NCI-H1694 (cell line): Measurements from ENCODE around the gene ELAVL4.

ENCODE experiments used
- DNase-seq: peaks from one replicate; lab custom pipeline; 2025; lab: John Stamatoyannopoulos, UW

ELAVL4 gene

DNA sequence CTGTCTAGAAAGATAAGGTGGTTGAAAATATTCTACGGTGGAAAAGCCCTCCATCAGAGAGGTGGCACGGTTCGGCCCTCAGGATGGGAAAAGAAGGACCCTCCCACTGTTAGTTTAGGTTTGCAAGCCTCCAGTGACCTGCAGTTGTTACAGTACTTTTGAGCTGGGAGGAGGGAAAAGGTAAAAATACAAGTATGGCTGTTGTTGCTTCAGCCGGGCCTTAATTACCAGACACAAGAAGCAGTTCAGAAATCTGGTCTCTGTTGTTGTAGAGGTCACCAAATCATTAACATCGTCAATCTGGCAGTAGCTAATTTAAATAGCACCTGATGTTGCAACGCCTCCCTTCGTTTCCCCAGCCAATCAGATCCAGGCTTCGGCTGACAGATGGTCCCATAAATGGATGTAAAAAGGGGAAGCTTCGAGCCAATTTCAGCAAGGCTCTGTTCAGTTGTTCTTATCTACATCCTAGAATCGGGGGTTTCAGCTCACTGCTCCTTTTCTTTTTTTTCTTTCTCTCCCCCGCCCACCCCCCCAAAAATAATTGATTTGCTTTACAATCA is at the start of gene ELAVL4:
Gene ELAVL4 (plus strand): TSS at position 424 of the 563 bp plus-strand sequence. CDS start 270 bp downstream, outside the sequence.
- DNase-seq, result peak; percentile 97

DNA sequence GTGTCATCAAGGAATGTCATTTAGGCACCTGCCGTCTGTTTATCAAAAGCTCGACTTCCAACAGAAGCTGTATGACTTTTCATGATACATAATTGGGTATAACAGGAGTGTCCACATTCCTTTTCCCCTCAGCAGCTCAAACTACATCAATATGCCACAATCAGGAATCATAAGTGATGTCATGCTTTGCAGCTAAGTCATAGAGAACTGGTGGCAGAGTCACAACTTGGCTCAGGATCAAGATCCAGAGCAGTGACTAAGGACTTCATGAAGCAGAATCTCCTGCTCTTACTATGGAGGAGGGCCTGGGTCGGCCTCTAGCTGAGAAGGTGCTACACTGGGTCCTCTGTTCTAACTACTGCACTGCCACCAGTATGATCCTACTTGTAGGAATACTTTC is 48.4 kb upstream of the ELAVL4 start:
- no peak for DNase-seq

DNA sequence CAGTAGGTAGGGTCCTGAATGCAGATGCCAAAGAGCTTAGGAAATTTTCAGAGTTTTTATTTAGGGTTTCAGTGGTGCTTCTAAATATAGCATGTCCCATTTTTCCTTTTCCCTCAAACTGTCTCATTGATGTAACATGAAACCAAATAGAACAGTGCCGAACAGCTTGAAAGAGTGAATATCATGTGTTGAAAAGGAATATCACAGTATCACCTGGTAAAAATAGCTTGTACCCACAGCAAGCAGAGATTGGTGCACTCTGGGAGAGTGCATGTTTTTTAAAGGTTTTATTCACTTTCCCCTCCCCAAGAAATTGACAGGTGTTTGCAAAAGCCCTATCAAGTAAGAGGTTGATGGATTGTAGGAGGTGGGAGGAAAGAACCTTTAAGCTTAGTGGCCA is 41.9 kb upstream of the ELAVL4 start:
- DNase-seq, result no peak

DNA sequence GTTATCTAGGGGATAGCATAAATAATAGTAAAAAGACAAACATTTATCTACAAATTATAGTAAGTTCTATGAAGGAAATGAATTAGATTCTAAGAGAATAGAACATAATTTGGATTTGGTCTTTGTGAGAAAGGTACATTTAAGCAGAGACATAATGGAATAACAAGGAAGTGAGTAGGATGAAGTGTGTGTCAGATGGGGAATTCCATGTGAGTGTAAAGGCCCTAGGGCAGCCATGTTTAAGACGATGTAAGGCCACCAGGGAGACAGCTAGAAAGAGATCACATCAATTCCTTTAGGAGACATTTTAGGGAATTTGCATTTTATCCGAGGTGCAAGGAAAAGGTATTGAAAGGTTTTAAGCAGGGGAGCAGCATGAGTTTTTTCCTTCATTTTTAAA is 33.8 kb upstream of the ELAVL4 start:
- DNase-seq, result no peak

DNA sequence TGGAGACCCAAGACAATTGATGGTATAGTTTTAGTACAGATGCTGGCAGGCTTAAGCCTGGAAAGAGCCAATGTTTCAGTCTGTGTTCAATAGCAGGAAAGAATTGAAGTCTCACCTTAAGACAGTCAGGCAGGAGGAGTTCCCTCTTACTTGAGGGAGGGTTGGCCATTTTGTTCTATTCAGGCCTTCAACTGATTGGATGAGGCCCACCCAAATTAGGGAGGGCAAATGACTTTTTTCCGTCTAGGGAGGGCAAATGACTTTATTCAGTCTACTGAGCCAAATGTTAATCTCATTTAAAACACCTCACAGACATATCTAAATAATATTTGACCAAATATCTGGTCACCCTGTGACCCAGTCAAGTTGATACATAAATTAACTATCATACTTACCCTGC is 31.4 kb upstream of the ELAVL4 start:
- DNase-seq, result no peak

DNA sequence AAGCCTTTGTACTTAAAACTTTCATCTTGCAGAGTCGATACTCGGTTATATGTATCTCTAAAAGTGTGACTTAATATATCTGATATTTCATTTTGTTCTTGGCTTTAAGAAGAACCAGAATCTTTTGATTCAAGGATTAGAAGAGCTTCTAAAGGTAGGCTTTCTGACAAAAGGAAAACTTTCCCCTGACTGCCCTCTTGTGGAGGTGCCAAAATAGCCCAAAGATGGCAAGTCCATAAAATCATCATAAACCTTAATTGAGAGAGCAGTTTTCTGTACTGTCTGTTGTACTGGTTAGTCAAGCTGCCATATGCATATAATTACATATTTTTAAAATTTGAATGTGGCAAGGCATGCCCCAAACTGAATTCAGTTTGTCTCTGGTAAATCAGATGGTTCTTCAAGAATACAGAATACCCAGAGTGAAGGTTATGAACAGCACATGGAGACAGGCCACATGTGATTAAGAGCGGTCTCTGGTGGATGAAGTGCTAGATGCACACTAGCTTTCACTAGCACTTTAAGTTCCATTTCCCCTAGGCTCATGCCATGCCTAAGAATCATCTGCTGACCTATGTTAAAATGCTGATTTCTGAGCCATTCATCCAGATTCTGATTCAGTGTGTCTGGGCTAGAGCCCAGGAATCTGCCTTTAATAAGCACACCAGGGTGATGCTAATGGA is 27.7 kb upstream of the ELAVL4 start:
- peak; percentile 74 for DNase-seq

DNA sequence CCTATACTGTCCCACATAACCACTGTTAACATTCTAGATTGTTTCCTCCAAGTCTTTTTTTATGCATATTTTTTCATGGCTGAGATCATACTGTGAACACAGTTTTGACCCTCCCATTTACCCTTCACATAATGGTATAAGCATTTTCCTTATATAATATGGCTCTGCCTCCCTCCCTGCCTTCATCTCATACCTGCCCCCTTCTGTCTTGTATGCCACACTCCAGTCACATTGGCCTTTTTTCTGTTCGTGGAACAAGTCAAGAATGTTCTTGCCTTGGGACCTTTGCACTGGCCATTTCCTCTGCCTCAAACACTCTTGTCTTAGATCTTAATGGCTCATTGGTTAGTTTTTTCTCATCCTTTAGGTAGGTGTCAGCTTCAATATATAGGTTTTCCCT is 24.3 kb upstream of the ELAVL4 start:
- no peak for DNase-seq

DNA sequence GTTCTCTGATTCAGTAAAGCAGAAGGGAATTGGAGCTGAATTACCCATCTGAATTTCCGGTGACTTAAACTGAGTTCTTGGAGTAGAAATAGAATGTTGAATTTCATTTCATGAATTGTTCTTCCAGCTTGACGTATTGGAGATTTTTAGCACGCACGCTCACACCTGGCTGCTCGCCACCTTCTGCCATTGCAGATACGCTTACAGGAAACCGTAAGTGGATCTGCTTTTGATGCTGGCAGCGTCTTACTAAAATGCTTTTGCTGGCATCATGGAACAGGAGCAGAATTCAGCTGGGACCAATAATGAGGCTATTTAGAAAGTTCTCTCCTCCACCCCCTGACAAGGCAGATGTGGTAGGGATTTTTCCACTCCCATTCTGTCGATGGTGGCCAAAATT is 17.7 kb upstream of the ELAVL4 start:
- DNase-seq, result no peak

DNA sequence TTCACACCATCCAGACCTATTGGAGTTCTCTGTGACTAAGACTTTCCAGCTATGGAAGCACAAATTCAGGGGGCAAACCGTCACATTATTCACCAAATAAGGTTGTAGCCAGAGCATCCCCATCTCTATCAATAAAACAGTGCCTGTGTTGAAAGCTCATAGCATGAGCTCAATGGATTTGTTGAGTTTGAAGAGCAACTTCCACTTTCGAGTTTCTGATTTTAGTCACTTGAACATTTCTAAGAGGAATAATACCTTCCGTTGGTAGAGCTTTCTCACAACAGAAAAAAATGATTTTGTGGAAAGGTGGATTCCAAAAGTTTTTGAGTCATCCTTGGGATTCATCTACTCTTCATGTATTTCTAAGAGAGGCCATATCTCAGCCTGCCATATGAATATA is 13.0 kb upstream of the ELAVL4 start:
- no peak for DNase-seq

DNA sequence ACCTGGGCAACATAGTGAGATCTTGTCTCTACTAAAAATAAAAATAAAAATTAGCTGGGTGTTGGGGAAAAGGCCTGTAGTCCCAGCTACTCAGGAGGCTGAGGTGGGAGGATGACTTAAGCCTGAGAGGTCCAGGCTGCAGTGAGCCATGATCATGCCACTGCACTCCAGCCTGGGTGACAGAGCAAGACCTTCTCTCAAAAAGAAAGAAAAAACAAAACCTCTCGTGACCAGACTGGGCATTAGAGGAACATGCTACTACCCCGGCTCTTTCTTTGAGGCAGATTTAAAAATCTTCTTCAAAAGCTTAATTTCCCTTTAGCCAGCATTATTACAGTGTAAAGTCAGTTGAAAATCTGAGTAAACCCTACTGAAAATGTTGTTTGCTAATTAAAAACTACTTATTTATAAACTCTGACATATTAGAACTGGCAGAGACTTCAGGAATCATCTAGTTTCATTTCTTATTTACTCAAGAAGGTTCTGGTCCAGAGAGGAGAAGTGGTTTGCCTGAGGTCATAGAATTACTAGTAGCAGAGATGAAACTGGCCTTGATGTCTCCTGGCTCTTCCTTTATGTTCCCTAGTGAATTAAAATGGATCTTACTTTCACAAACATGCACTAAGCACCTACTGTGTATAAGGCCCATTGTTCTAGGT is 11.6 kb upstream of the ELAVL4 start:
- DNase-seq, result no peak

DNA sequence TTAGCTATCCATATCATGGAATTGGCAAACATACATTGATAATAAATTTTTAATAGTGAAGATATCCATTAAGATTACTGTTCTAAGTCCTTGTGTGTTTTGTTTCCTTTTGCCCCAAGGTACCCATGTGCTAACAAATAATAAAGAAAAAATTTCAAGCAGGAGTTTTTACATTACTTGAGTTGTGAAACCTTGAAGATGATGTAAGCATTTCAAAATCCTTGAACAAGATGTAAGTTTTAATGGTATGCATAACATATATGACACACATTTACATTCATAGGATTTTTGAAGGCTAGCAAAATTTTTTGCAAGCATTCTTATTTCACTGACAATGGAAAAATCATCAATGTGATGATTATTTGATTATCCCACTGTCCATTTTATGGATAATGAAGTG is 10.9 kb upstream of the ELAVL4 start:
- no peak for DNase-seq

DNA sequence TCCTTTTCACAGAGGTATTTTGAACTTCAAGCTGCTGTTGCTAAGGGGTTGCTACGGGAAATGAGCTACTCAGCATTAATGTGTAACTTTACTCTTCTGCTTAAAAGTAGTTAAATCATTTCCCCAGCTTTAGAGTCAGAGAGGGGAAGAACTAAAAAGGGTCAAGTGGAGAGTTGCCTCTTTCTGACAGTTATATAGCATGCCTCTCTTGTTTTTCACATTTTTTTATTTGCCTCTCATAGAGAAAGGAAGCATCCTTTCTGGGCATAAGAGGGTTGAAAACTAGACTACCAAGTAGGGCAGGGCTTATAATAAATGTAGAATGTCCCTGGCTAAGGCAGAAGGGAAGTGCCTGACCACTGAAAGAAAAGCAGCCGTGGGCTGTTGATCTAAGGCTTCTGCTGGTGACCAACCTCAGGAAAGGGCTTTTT is 10.1 kb upstream of the ELAVL4 start:
- no peak for DNase-seq

DNA sequence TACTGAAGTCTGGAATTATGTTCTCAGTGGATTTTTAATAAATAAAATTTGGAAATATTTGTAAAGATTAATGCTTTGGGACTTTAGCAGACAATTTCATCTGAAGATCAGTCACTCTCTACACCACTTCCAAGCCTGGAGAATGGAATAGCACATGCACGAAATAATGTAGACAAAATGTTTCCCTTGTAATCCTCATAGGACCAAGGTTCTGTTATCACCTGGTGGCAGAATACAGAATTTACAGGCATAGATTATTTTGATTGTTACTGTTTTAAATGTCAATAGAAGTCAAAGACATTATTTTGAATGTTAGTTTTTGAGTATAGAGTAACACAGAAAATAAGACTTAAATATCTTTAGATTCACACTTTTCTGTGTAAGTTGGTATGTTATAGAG is 9.1 kb upstream of the ELAVL4 start:
- DNase-seq, result no peak

DNA sequence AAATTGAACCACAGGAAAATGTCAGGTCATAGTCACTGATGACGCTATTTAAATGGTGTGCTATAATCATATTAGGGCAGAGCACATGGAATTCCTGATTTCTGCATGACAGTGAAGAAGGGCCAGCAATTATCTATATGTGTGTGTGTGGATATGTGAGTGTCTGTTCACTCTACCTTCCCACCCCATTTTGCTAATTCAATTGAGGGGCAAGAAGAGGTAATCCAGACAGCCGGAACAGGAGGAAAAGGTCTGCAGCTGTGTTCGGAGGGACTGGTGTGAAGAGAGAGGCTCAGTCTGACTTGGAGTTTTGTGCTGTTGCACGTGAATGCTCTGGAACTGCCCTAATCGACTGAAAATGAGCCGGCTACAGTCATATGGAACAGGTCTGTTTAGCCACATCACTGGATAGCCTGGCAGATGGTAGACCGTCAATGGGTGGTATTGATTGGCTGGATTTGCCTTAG is 5.1 kb upstream of the ELAVL4 start:
- peak; percentile 34 for DNase-seq

DNA sequence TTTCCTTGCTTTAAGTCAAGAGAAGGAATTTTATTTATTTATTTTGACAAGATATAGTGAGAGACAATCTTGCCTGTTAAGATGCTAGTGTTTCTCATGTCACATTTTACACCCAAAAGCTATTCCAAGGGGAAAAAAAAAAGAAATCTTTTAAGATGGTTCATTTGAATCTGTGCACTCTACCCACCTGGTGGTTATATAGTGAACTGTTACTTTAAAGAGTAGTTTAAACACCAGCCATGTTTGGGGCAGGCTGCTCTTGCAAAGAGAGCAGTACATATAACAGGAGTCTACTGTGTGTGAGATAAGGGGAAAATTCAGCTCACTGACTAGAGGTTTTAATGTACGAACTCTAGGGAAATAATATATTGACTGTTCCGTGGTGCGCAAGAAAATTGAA is 3.3 kb upstream of the ELAVL4 start:
- DNase-seq, result peak; percentile 87

DNA sequence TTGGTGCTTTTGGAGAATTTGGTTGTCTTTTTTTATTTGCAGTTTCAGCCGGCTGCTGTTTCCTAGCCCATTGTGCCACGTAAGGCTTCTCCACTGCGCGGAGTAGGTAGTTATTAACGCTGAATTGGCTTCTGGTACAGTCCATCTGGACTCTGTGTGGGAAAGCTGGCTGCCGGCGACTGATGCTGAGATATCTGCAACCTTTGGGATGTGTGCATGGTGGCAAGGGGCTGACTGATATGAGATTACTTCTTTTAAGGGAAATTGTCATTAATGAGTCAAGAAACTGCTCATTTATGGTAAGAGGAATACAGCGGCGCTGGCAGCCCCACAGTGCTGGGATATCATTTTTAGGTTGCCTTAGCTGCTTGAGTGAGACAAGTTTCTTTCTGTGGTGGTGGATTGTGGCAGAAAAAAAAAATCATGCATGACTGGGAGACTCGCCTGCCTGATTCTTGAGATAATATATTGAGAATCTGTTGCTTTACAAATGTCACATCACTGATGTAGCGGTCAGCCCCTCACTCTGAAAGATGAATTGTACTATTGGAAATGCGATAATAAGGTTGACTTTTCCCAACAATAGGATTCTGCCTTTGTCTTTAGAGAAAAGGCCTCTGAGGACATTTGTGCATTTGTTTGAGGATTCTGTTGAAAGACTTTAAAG is 2.5 kb upstream of the ELAVL4 start:
- DNase-seq, result peak; percentile 94

DNA sequence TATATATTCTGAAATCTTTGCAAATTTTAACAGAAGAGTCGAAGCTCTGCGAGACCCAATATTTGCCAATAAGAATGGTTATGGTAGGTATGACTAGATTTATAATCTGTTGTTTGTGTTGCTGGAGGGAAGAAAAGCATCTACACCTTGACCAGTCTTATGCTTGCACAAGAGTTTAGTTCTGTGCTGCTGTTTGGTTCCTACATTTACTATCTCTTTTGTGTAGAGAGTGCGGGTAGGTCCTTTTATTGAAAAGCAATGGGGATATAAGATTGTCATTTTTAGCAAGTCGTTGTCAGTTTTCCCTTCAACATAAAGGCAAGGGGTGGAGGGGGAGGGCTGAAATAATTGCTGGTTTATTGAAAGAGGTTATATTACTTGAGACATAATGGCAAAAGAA is 396 bp downstream of the ELAVL4 start:
- DNase-seq, result no peak

DNA sequence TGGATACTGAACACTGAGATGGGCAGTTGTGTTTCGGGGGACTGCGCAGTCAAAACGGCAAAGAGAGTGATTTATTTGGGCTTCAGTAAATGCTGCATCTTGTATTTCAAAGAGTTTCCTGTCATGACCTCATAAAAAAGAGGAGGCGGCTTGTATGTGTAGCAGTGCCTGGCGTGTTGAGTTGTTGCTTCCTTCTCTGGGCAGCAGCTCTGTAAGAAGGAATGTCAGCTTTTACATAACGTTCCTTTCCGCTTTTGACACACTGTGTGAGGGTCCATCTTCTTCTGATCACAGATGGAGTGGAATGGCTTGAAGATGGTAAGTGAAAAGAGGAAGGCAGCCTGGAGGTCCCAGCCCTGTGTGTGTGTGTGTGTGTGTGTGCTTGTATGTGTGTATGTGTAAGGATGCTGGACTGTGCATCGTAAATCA is 941 bp downstream of the ELAVL4 start:
- peak; percentile 71 for DNase-seq

DNA sequence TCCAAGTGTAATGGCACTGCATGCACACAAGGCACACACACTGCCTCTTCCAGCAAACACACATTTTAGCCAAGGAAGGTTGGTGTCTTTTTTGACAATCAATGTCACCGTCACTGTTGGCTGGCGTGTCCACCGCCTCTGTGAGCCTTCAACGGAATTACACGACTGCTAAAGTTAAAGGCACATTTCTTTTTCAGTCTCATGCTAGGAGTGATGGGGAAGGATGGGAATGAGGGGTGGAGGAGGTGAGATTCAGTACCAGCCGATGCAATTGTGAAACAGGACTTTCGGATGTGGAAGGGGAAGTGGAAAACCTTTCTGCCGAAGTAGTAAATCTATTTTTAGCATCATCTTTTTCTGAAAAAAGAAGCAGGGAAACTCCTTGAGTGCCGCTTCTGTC is 1.4 kb downstream of the ELAVL4 start:
- peak; percentile 35 for DNase-seq

DNA sequence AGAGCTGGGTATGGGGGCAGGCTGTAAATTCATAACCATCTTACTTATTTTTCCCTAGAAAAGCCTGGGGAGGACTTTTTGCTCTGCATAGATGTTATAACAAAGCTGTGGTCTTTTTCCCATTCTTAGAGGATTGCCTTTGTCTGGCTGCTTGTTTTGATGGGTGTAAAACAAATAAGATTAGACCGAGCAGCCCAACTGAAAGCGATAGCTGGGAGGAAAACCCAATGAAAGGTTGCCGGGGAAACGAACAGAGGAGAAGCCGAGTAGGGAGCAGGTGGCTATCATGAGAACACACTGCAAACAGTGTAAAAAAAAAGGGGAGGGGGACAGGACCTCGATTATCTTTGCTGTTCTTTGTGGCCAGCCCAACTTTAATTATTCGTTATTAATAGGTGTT is 1.9 kb downstream of the ELAVL4 start:
- peak; percentile 77 for DNase-seq

DNA sequence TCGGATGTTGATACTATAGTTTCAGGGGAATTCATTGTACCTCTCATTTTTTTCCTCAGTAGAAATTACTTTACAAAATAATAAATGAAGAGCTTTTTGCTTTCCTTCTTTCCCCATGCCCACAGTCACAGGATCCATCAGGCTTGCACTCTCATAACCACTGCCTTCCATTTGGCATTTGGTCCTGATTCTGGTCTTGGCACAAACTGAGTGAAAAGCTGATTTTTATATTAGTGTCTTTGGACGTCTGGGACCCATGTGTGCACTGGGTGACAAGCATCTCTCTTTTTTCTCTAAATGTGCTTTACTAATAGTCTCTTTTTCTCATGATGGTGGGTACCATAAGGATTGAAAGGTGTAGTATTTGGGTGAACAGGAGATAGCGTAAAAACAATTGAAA is 2.8 kb downstream of the ELAVL4 start:
- no peak for DNase-seq

DNA sequence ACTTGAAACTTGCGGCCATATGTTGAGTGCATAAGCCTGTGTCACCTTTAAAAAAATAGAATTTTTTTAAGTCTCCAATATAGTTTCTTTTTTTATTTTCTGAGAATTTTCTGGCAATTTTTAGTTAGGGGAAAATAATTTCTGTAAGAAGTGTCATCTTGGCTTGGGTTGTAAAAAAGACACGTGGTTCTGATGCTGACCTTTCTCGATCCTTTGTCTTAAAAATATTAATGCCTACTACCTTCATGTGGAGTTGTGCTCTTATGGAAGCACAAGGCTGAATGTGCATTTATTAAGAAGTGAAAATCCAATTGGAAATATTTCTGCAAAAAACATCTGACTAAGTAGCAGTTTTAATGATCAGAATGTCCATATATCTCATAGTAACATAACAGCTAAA is 3.5 kb downstream of the ELAVL4 start:
- no peak for DNase-seq

DNA sequence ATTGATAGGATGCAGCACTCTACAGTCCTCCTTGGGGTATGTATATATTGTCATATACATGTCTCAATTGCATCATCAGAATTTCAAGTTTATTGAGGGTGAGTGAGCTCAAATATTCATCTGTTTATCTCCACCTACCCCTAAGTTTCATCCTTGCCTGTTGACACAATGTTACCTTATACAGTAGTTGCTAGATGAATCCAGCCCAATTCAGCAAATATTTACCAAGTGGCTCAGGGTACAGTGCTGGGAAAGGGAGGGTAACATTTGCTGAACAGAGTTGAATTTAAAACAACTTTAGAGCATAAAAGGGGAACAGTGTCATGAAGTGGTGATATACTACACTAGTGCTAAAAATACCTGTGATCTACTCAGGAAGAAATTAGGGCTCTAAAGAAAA is 14.4 kb downstream of the ELAVL4 start:
- DNase-seq, result no peak
